GM04503 (cell line): ENCODE measurements around the gene CDK5R1.
"Not testable (repeated sequence)": the region's sequence is repeated elsewhere in the genome, so short reads cannot be mapped to it uniquely, and the experiment has no call there.

Source experiments
- DNase-seq: peaks from one replicate; pipeline ENCODE4 v3.0.0-alpha.2; 2012; ENCODE audit warnings: low read depth

Gene CDK5R1

DNA sequence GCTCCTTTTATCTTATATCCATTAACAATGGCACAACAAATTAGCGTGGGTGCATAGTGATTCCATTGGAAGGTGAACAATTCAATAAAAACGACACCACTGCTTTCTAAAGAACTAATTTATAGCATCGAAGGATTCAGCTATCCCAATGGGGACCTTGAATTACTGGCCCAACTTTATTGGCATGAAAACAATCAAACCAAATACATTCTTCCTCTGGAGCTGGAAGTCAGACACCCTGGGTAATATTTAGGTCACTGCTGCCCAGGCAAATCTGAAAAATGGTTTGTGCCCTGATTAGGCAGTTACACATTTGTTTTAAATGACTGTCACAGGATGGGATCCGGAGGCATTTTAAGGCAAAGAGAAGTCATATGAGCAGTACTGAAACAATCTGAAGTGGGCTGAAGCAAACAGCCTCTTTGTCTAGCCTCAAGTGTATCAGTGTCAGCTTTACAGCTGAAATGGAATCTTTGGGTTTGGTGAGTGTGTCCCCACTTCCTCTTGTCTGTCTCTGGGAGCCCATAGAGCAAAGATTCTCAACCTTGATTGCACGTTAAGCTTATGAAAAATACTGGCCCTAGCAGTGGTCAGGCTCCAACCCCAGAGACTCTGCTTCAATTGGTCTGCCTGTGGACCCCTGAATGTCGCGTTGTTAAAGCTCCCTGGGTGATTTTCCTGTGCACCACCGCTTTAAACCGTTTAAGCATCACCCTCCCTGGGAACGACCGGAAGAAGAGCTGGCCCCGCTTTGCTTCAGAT lies 30.3 kb downstream of the CDK5R1 start:
- no peak for DNase-seq

DNA sequence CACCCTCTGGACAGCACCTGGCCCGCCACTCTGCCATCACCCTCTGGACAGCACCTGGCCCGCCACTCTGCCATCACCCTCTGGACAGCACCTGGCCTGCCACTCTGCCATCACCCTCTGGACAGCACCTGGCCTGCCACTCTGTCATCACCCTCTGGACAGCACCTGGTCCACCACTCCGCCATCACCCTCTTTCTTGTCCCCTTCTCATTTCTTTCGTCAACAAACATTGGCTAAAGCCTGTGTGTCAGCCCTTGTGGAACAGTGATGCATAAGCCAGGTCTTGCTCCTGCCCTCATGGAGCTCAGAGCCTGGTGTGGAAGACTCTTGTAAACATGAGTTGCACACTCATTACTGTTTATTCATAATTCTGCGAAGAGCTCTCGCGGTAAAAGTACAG lies 31.2 kb downstream of the CDK5R1 start:
- no peak for DNase-seq

DNA sequence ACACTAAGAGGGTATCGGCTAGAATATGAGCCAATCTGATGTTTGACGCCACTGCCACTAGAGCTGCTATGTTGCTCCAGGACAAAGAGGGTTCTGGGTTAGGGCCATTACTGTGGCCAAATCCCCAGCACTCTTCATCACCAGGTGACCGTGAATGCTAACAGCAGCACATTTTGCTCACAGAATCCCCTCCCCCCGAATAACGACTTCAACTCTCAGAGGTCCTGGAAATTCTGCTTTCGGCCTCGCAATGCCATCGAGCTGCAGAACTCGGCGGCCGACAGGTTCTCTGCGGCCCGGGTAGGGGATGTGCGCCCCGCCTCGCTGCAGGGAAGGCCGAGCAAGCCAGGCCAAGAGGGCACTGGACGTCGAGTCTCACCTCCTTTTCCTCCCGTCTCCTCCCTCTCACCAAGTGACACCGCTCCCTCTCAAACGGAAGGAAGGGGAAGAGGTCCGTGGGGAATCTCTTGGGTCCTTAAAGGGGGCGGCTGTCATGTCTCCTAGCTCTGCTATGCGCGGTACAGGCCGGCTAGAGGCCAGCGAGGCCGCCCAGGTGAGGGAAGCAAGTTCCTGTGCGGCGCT lies 31.9 kb downstream of the CDK5R1 start:
- DNase-seq, result no peak

DNA sequence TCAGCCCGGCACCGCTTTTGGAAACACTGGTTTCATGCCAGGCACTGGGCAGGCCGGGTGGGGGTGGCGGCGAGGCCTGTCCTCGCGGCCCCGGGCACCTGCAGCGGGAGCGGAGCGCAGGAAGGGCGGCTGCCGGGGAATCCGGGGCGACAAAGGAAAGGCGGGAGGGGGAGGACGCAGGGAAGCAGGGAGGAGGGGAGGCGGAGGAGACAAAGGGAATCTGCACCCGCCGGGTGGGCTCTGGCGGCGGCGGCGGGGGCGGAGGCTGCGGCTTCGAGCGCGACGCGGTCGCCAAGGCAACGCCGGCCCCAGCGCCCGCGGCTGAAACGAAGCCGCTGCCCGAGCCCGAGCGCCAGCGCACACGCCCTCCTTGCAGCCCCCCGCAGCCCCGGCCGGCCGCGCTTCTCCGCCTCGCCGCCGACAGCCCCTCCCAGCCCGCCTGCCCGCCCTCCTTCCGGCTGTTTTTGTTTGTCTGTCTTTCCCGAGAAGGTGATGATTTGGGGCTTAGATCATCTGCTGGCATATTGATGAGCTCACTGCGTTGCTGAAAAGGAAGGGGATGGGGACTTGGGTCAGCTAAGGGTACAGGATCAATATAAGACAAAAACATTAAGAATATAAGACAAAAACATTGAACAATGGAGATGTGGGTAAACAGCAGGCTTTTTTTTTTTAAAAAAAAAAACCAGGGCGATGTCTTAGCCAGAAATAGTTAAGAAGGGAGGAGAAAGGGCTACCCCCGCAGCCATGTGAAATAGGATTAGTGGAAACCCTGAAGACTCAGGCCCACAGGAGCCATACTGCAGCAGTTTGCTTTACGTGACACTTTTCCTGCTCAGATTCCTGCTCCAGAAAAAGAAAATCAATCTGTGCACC lies 32.7 kb downstream of the CDK5R1 start:
- DNase-seq, result no peak

DNA sequence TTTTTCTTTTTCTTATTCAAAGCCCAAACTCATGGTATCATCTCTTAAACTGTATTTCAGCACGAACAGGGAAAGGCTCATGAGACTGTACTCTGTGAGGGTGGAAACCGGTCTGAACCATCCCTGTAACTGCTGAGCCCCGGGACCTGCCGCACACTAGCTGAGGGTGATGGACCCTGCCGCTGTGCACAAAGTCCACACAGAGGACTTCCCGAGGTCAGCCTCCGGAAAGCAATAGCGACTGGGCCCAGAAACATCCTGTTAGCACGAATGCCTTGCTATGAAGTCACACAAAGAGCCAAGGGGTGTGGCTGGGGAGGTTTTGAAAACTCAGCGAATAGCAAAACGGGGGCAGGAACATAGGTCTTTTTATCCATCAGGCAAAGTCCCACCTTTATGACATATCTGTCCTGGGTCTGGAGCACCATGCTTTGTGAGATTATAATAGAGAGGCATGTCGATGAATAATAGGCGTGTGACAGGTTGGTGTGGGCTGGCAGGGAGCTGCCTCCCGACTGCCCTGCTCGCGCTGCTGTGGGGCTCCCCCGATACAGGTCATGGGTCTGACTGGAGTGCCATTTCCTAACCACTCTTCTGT lies 33.4 kb downstream of the CDK5R1 start:
- no peak for DNase-seq

DNA sequence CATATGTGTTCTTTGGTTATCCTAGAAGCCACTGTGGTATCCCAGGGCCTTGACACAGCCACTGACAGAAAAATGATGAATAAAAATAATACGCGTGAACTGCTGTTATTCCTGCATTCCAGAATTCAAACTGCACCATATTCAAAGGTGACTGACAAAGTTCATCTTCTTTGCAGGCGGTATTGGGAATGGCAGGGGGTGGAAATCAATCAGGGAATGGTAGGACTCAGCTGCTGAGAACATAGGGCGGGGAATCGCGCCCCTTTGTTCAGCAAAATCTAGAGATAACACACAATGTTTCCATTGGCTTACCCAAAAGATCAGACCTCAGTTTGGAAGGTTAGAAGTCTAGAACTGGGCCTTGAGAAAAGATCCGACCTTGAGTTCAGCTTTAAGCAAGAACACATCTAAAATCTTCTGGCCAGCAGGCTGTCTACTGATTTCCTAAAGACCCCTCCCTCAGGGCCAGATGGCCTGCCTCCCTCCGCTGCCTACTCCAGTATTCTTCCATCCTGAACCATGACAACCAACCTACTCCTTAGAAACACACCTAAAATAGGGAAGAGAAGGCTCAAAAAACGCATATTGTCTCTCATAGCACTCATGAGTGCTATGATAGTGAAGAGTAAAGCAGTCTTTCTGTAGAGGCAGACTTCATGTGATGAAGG lies 34.1 kb downstream of the CDK5R1 start:
- no peak for DNase-seq

DNA sequence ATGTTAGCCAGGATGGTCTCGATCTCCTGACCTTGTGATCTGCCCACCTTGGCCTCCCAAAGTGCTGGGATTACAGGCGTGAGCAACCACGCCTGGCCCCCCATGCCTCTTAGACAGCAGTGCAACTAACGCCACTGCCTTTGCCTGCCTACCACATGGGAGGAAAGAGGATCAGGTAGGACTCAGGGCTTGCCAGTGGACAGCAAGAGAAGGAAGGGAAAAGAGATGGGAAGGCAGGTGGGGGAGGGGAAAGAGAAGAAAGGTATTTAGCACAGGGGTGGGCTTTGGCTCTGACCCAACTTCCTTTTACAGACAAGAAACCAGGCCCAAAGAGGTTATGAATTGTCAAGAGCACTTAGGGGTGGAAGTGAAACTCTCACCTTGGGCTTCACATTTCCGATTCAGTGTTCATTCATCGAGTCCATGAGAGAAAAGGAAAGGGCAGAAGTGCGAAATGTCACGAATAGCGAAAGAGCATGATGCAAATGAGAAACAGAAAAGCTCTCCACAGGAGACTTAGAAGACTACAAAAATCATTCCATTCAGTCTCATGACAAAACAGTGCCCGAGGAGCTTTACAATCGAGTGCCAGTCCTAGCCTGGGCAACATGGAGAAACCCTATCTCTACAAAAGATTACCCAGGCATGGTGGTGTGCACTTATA lies 36.4 kb downstream of the CDK5R1 start:
- no peak for DNase-seq

DNA sequence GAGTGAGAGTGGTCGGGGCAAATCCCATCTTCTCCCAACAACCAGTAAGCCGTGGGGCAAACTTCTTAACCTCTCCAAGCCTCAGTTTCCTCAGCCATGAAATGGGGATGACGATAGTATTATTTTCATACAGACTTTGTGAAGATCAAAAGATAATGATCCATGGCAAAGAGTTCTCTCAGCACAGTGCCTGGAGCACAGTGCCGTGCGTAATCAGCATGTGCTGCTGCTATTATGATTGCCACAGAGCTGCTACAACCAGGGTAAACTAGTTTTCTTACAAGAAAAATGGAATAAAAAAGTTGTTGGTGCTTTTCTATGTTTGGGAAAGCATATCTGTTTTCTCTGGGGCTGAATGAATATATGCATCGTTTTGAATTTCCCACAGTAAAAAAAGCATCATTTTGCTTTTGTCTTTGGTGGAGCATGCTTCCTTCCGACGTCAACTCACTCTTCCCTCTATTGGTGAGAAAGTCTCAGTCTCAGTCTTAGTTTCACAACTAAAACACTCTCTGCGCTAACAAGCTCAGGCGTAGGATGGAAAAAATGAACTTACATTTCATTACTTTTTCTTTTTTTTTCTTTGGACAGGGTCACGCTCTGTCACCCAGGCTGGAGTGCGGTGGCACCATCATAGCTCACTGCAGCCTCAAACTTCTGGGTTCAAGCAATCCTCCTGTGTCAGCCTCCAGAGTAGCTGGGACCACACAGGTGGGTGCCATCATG lies 37.2 kb downstream of the CDK5R1 start:
- DNase-seq, result no peak

DNA sequence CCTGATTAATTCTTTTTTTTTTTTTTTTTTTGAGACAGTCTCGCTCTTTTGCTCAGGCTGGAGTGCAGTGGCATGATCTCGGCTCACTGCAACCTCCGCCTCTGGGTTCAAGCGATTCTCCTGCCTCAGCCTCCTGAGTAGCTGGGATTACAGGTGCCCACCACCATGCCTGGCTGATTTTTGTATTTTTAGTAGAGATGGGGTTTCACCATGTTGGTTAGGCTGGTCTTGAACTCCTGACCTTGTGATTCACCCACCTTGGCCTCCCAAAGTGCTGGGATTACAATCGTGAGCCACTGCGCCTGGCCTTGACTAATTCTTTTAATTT lies 37.7 kb downstream of the CDK5R1 start:
- not testable (repeated sequence) for DNase-seq

DNA sequence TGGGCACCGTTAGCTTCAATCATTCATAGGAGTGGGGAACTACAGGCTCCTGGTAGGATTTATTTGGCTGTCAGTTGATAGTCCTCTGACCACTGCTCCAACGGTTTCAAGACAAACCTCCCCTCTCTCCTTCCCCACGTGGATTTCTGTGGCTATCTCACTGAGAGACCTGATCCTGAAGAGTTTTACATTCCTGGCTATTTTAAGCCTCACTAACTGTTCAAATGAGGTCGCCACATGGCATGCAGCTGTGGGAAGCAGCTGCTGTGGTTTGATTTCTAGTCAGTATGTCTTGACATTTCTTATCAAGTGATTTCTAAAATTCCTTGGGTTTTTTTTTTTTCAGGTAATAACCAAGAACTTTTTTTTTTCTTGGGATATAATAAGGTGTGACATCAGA lies 38.3 kb downstream of the CDK5R1 start:
- peak; percentile 39 for DNase-seq

DNA sequence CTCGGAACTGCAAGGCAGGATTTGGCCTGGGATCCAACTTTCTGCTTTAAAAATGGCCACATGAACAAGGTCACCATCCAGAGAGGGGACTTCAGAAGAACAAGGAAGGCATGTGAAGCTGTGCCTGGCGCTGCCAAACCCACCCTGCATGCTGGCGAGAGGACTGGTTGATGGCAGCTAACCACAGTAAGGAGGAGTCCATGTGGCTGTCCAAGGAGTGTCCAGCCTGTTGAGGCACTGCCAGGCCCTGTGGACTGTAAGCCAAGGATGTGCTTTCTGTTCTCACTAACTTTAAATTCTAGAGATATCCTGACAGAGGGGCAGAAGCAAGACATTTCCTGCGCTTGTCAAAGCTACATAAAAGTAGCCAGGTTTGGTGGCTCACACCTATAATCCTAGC lies 40.4 kb downstream of the CDK5R1 start:
- no peak for DNase-seq

DNA sequence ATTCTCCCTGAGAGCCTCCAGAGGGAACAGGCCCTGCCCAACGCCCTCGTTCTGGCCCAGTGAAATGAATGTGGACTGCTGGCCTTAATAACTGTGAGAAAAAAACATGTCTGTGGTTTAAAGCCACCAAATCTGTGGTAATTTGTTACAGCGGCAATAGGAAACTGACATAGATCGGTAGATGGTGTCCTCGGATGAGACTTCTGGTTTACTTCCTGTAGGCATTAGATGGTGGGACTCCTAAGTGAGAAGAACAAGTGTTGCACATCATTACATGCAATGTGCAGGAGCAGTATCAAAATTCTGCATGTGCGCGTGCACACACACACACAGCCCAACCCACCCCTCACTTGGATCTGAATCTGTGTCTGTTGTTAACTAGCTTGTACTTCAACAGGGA lies 42.0 kb downstream of the CDK5R1 start:
- no peak for DNase-seq

DNA sequence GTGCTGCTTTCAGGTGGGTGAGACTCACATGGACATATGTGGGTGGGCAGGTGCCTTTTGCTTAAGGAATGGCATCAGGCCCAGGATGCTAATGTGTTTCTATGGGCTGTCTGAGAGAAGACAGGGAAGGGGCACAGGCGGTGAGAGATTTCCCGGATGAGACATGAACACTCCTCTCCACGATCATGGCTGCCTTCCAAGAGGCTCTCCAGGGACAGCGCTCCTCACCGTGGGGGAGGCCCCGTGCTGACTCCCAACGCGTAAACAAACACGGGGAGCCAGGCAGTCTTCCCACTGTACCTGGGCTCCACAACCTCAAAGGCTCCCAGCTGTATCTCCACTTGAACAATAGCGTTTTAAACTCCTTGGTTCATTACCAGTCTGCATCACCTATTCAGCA lies 42.8 kb downstream of the CDK5R1 start:
- DNase-seq, result no peak

DNA sequence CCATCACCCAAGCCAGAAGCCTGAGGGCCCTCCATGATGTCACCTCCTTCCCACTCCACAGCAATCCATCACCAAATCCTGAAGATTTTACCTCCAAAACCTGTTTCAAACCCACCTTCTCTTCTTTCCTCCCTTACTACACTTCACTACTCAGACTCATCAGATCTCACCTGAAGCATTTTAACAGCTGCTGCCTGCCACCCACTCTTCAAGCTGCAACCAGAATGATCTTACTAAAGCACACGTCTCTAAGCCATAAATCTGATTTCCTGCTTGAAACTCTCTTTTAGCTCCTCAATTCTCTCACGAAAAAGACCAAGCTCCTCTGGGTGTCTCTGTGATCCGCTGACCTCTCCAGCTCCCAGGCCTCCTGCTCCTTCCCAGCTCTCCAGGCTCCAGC lies 46.5 kb downstream of the CDK5R1 start:
- DNase-seq, result no peak

DNA sequence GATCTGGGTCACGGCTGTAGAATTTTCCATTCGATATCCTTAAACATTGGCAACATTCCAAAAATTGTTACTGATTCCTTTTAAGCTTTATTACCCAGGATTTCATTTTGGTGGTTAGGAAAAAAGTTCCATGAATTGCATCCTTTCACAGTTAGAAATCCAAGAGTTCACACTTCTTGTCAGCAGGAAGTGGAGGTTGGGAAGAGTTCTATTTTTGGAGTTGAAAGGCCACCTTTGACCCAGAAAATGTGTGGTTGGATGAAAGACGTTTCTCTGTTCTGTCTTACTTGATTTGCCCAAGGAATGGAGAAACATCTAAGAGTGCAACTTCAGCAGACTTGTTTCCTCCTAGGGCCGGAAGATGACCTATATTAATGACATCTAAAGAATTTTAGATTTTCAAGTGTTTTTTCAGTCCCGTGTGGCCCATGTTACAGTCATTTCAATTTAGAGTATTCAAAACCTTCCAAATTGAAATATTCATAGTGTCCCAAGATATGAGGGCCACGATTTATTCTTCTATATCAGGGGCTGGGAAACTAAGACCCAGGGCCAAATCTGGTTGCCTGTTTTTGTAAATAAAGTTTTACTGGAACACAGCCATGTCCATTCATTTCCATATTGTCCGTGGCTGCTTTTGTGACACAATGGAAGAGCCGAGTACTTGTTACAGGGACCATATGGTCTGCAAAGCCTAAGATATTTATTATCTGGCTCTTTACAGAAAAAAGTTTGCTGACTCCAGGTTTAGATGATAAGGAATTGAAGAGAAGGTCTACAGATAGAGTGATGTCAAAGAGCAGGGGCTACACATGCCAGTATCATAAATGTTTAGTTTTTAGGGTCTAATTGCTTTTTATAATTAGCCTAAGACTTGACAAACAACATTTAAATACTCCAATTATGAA lies 50.2 kb downstream of the CDK5R1 start:
- DNase-seq, result peak; percentile 60
